GM12878 (cell line): Measurements from ENCODE around the gene CIAO2B. TPM values are rescaled to one million over a fixed set of nuclear protein-coding genes. Genes with fewer than 3 reads are reported as not detected.

Source experiments
- ATAC-seq: fragments of 200-7000 bp; cut with Tn5 transposase; 3 replicates; pipeline ENCODE4 v1.9.1; 2020; ENCODE audit warnings: mild to moderate bottlenecking, moderate library complexity
- BruUV-seq: library from RNA; stranded (reverse); fragments of 400-500 nt; replicated peaks from 2 replicates; lab custom pipeline; 2021; lab: Mats Ljungman, UMichigan
- CTCF ChIA-PET: fragments of 300-600 bp; sonication (Branson Sonifier 250); formaldehyde crosslinking; extraction: SDS; loops from one replicate; lab custom pipeline; 2021; ENCODE audit warnings: inconsistent platforms; lab: Yijun Ruan, JAX
- POLR2A ChIA-PET: fragments of 350-600 bp; formaldehyde crosslinking; extraction: SDS; loops from one replicate; lab custom pipeline; 2021; ENCODE audit warnings: inconsistent platforms; lab: Charles Lee
- RAD21 ChIA-PET: fragments of 300-600 bp; sonication (Branson Sonifier 250); formaldehyde crosslinking; loops from one replicate; lab custom pipeline; 2023; ENCODE audit warnings: antibody characterized with exemption; ENCODE audit not compliant: unreplicated experiment; lab: Charles Lee
- SMC1A ChIA-PET: fragments of 300-600 bp; sonication (Branson Sonifier 250); formaldehyde crosslinking; loops from one replicate; lab custom pipeline; 2023; ENCODE audit not compliant: unreplicated experiment, uncharacterized antibody; lab: Charles Lee
- DNase-seq: peaks from one replicate; pipeline ENCODE4 v3.0.0-alpha.2; 2011; ENCODE audit warnings: low read depth, low spot score
- FAIRE-seq: peaks from 3 replicates; lab custom pipeline; 2011; peaks lifted over from hg19 to GRCh38; lab: Jason Lieb, UNC
- H2AFZ ChIP-seq: 2 replicates; pipeline ENCODE4 v1.6.0; 2011; ENCODE audit warnings: low read depth, low read length, control low read depth; ENCODE audit not compliant: control insufficient read depth
- H3K27ac ChIP-seq: 2 replicates; pipeline ENCODE4 v1.5.1; 2011; ENCODE audit warnings: control low read depth; ENCODE audit not compliant: control insufficient read depth, insufficient read depth
- H3K27me3 ChIP-seq, 2 experiments: replicated peaks in 1 of 2; 2 replicates each; pipeline versions ENCODE4 v1.6.0 to v1.6.1; 2011; ENCODE audit warnings: low read length in 1 of 2; ENCODE audit not compliant: control insufficient read depth in 2 of 2, insufficient read depth in 2 of 2
- H3K36me3 ChIP-seq, 2 experiments: 2 replicates each; pipeline ENCODE4 v1.5.1; 2011; ENCODE audit warnings: low read length in 1 of 2; ENCODE audit not compliant: control insufficient read depth in 2 of 2, insufficient read depth in 2 of 2
- H3K4me1 ChIP-seq: 2 replicates; pipeline ENCODE4 v1.6.1; 2011; ENCODE audit warnings: mild to moderate bottlenecking, low read length, moderate library complexity, mixed read lengths; ENCODE audit not compliant: control insufficient read depth, insufficient read depth
- H3K4me2 ChIP-seq: 2 replicates; pipeline ENCODE4 v1.6.0; 2011; ENCODE audit warnings: control low read depth; ENCODE audit not compliant: control insufficient read depth, insufficient read depth
- H3K4me3 ChIP-seq: fragments of 200-600 bp; sonication (generic); 2 replicates; pipeline ENCODE4 v1.5.1; 2016
- H3K79me2 ChIP-seq: 2 replicates; pipeline ENCODE4 v1.6.0; 2011; ENCODE audit warnings: low read length; ENCODE audit not compliant: control insufficient read depth, insufficient read depth
- H3K9ac ChIP-seq: 2 replicates; pipeline ENCODE4 v1.8.0; 2011; ENCODE audit warnings: low read length, control low read depth, mixed read lengths; ENCODE audit not compliant: control insufficient read depth, insufficient read depth
- H3K9me3 ChIP-seq: replicated peaks from 3 replicates; pipeline ENCODE4 v1.5.1; 2011; ENCODE audit warnings: mild to moderate bottlenecking, low read length; ENCODE audit not compliant: control insufficient read depth, insufficient read depth
- H4K20me1 ChIP-seq: 2 replicates; pipeline ENCODE4 v1.6.0; 2011; ENCODE audit not compliant: control insufficient read depth, insufficient read depth
- FOXK2 ChIP-seq: fragments of 450-650 bp; IDR thresholded peaks from 2 replicates; pipeline ENCODE4 v1.6.1; 2017; ENCODE audit warnings: mild to moderate bottlenecking, moderate library complexity
- MYC ChIP-seq: IDR thresholded peaks from 2 replicates; pipeline ENCODE4 v1.6.1; 2011; ENCODE audit warnings: mild to moderate bottlenecking, low read length, moderate library complexity, inconsistent platforms; ENCODE audit not compliant: insufficient read depth, insufficient replicate concordance, insufficient read length, severe bottlenecking
- RCOR1 ChIP-seq: conservative IDR thresholded peaks from 2 replicates; pipeline ENCODE4 v1.6.1; 2012; ENCODE audit warnings: low read depth, low read length, improper control_type of control experiment
- SMAD5 ChIP-seq: IDR thresholded peaks from 2 replicates; pipeline ENCODE4 v1.6.1; 2016; ENCODE audit warnings: antibody characterized with exemption, low read depth
- SMARCA5 ChIP-seq: fragments of 450-650 bp; IDR thresholded peaks from 2 replicates; pipeline ENCODE4 v1.6.1; 2017; ENCODE audit warnings: mild to moderate bottlenecking
- SMC3 ChIP-seq: IDR thresholded peaks from 2 replicates; pipeline ENCODE4 v1.6.1; 2011; ENCODE audit warnings: low read length, improper control_type of control experiment, borderline replicate concordance
- TAF1 ChIP-seq: IDR thresholded peaks from 2 replicates; pipeline ENCODE4 v1.6.1; 2011; ENCODE audit warnings: mild to moderate bottlenecking, low read depth, low read length, borderline replicate concordance
- TCF7 ChIP-seq: IDR thresholded peaks from 2 replicates; pipeline ENCODE4 v1.6.1; 2014; ENCODE audit warnings: antibody characterized with exemption, borderline replicate concordance
- WGBS: methylation state at CpG from one replicate; pipeline ENCODE4 v1.1.6; 2016; ENCODE audit warnings: low lambda C conversion rate; ENCODE audit not compliant: insufficient replicate concordance, insufficient coverage; ENCODE audit errors: missing lambda C conversion rate; 5-methylcytosine and 5-hydroxymethylcytosine counted together
- in situ Hi-C: fragments of 300-500 bp; cut with MboI; formaldehyde crosslinking; loops from 9 replicates; pipeline ENCODE4 v1.14.3; 2018; ENCODE audit warnings: mixed read lengths
- intact Hi-C: fragments of 100-400 bp; cut with micrococcal nuclease; formaldehyde crosslinking; loops from one replicate; pipeline ENCODE4 v1.14.2; 2022; ENCODE audit not compliant: unreplicated experiment
- polyA plus RNA-seq, 11 experiments: library from polyadenylated mRNA; depleted of rRNA in 4 of 11; unstranded in 6 of 11; stranded (reverse) in 5 of 11; fragments of >200 nt; fragmentation: Nextera tagmentation in 4 of 11; fragmentation: Illumina TruSeq in 1 of 11; extraction: Ambion mirVana in 4 of 11; extraction: Trizol in 1 of 11; gene quantifications; 1 replicate in 1 of 11; 2 replicates in 10 of 11; pipeline versions ENCODE4 v1.2.1 to v1.2.3, GENCODE V29; 2011 to 2016; ENCODE audit warnings: inconsistent platforms in 2 of 11, missing spikeins in 2 of 11, low read depth in 1 of 11
- total RNA-seq, 4 experiments: library from RNA; depleted of rRNA in 3 of 4; stranded (reverse); fragments of >200 nt in 3 of 4; fragmentation: Illumina TruSeq in 1 of 4; extraction: Trizol in 1 of 4; gene quantifications; 2 replicates each; pipeline versions ENCODE4 v1.2.1 to v1.2.3, GENCODE V29; 2013 to 2021
- TF ChIP-seq, protein P1 (sequence below): fragments of 450-650 bp; IDR thresholded peaks from 2 replicates; pipeline ENCODE4 v1.6.1; 2016; ENCODE audit warnings: mild to moderate bottlenecking
- TF ChIP-seq, protein P2 (sequence below): IDR thresholded peaks from 2 replicates; pipeline ENCODE4 v1.6.1; 2012; ENCODE audit warnings: low read depth, low read length, improper control_type of control experiment
- TF ChIP-seq, protein P3 (sequence below): IDR thresholded peaks from 2 replicates; pipeline ENCODE4 v1.6.1; 2011; ENCODE audit warnings: low read depth, low read length, improper control_type of control experiment, borderline replicate concordance

CIAO2B gene
- total and polyA plus RNA-seq, 10 of the 15 experiments (the other 5 are each of a cell fraction or from before 2014, with no cell fraction given), result 76.4 to 241 (median 138) TPM

DNA sequence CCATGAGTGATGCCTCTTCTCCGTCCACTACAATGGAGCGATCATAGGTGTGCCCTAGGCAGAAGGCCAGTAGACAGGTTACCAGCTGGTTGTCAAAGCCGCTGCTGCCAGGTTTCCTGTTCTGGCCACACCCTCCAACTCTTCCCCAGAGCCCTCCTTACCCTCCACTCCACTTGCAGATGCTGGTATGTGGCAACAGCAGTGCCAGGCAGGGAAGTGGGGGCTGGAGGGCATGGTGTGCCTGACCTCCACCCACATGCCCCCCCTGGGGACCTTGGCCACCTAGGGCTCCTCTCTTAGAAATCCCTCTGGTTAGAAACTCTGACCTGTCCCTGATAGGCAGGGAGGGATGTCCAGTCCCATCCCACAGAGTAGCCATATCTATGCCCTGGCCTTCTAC lies 10.3 kb downstream of the CIAO2B start:
- peaks cover 0 to 3% of the 10 kb centered on the region in 2 experiments; a peak in 3 of 4 replicates for H3K27me3 ChIP-seq
- H3K27ac ChIP-seq, result no peak overlapping the region
- CTCF ChIA-PET, result interaction anchor here (6.7 kb wide), 1 partner anchor 30 kb away, joined by 77 read pairs; no protein-coding TSS in a partner anchor

More for the DNA sequence above, 10.3 kb downstream of the CIAO2B start:
- no TSS peak for BruUV-seq
- WGBS, result 52% methylated on average over 3 of the region's 3 CpGs
- no peak overlapping the region for H3K9ac ChIP-seq
- no peak overlapping the region for H3K4me2 ChIP-seq
- SMC1A ChIA-PET, result no interaction called here
- no peaks in the 10 kb centered on the region for H4K20me1 ChIP-seq
- peaks cover 29% of the 10 kb centered on the region for H3K4me1 ChIP-seq
- no peak for TF ChIP-seq SMARCA5
- TF ChIP-seq FOXK2, result no peak
- TF ChIP-seq TAF1, result no peak
- no peak for TF ChIP-seq MYC
- no peak for TF ChIP-seq SMC3
- no peak for TF ChIP-seq TCF7
- no peak for TF ChIP-seq RCOR1
- TF ChIP-seq, protein P1, sequence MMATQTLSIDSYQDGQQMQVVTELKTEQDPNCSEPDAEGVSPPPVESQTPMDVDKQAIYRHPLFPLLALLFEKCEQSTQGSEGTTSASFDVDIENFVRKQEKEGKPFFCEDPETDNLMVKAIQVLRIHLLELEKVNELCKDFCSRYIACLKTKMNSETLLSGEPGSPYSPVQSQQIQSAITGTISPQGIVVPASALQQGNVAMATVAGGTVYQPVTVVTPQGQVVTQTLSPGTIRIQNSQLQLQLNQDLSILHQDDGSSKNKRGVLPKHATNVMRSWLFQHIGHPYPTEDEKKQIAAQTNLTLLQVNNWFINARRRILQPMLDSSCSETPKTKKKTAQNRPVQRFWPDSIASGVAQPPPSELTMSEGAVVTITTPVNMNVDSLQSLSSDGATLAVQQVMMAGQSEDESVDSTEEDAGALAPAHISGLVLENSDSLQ, result no peak
- TF ChIP-seq SMAD5, result no peak
- TF ChIP-seq, protein P2, sequence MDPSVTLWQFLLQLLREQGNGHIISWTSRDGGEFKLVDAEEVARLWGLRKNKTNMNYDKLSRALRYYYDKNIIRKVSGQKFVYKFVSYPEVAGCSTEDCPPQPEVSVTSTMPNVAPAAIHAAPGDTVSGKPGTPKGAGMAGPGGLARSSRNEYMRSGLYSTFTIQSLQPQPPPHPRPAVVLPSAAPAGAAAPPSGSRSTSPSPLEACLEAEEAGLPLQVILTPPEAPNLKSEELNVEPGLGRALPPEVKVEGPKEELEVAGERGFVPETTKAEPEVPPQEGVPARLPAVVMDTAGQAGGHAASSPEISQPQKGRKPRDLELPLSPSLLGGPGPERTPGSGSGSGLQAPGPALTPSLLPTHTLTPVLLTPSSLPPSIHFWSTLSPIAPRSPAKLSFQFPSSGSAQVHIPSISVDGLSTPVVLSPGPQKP, result no peak
- TF ChIP-seq, protein P3, sequence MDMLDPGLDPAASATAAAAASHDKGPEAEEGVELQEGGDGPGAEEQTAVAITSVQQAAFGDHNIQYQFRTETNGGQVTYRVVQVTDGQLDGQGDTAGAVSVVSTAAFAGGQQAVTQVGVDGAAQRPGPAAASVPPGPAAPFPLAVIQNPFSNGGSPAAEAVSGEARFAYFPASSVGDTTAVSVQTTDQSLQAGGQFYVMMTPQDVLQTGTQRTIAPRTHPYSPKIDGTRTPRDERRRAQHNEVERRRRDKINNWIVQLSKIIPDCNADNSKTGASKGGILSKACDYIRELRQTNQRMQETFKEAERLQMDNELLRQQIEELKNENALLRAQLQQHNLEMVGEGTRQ, result no peak
- no peak for DNase-seq
- intact Hi-C loops, result no loop called here
- H3K79me2 ChIP-seq, result no peaks in the 10 kb centered on the region
- no peak overlapping the region for H3K4me3 ChIP-seq
- POLR2A ChIA-PET, result no interaction called here
- in situ Hi-C loops, result no loop called here
- FAIRE-seq, result no peak
- no peaks in the 10 kb centered on the region for H3K36me3 ChIP-seq
- no peak overlapping the region for H2AFZ ChIP-seq
- ATAC-seq, result no peak
- RAD21 ChIA-PET, result no interaction called here
- no peaks in the 10 kb centered on the region for H3K9me3 ChIP-seq
